SKM-1 (cell line): ENCODE measurements around the gene CARD9.
A peak's percentile ranks its signal among the peaks of the same experiment; 100 is the strongest.
"Not testable (repeated sequence)": the region's sequence is repeated elsewhere in the genome, so short reads cannot be mapped to it uniquely, and the experiment has no call there.

Experiments used
- DNase-seq: peaks from one replicate; lab custom pipeline; 2025; ENCODE audit not compliant: unreplicated experiment; lab: John Stamatoyannopoulos, UW

CARD9 gene

GRCh38 chr9:136364942-136365774 is 8.3 kb downstream of the CARD9 start:
- no peak for DNase-seq

- no peak for DNase-seq
Measured at GRCh38 chr9:136363949-136364748, 9.3 kb downstream of the CARD9 start.

DNA sequence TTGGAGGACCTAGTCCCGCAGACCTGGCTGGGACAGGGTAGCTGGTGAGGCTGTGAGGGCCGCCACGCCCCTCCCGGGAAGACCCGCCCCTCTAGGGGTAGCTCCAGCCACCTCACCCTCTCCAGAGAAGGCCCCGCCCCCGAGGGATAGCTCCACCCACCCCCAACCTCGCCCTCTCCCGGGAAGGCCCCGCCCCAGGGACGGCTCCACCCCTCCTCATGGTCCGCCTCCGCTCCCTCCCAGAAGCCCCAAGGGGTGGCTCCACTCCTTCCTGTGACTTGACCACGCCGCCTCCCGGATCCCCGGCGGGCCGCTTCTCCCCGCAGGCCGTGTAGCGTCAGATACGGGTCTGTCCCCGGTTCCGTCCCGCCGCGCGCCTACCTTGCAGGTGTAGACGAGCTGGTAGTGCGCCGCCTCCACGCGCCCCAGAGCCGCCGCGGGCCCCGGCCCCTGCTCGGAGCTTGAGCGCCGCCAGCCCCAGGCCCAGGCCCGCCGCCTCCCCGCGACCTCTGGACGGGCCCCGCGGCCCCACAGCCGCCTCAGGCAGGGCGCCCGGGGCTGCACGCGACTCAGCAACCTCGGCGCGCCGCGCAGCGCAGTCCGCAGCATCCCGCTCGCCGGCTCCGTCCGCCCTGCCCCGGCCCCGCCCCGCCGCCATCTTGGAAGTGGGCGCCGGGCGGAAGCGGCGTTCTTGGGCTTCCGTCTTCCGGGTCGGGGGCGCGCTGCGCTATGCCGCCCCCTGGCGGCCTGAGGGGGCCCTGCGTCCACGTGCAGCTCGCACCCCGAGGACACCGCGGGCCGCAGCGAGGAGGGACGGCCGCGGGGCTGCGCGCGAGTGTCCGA is 10.1 kb downstream of the CARD9 start, which contains the start of gene DNLZ:
DNLZ (minus strand) TSS at position 639 of the 843 bp plus-strand sequence; CDS start at position 609, 30 bp downstream.
- DNase-seq = peak; percentile 91

GRCh38 chr9:136362450-136362784 is 11.1 kb downstream of the CARD9 start:
- DNase-seq = no peak

GRCh38 chr9:136361754-136362449 is 11.6 kb downstream of the CARD9 start:
- DNase-seq = no peak

DNA sequence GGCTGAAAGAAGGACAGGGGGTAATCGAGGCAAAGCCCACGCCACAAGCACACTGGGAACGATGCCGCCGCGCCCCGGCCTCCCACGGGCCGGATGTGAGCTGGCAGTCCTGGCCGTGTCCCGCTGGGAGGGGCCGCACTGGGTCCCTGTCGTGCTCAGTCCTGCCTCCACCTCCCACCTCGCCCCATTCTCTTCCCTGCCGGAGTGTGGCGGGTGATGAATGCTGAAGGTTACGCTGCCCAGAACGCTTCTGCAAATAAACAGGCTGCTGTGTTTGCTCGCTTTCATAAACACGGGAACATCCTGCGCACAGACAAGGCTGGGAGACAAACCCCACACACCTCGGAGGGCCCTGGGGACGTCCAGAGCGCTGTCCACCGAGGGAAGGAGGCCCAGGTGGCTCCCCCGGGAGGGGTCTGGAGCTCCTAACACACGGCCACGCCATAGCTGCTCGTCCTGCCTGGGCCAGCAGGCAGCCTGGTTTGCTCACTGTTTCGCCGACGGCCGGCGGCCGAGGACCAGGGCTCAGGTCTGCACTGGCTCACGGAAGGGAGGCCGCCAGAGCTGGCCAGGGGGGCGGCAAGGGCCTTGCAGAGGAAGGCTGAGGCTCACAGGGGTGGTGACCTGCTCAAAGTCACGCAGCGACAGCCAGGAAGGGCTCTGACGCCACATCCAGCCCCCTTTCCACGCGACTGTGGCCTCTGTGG is 12.3 kb downstream of the CARD9 start:
- no peak for DNase-seq

DNA sequence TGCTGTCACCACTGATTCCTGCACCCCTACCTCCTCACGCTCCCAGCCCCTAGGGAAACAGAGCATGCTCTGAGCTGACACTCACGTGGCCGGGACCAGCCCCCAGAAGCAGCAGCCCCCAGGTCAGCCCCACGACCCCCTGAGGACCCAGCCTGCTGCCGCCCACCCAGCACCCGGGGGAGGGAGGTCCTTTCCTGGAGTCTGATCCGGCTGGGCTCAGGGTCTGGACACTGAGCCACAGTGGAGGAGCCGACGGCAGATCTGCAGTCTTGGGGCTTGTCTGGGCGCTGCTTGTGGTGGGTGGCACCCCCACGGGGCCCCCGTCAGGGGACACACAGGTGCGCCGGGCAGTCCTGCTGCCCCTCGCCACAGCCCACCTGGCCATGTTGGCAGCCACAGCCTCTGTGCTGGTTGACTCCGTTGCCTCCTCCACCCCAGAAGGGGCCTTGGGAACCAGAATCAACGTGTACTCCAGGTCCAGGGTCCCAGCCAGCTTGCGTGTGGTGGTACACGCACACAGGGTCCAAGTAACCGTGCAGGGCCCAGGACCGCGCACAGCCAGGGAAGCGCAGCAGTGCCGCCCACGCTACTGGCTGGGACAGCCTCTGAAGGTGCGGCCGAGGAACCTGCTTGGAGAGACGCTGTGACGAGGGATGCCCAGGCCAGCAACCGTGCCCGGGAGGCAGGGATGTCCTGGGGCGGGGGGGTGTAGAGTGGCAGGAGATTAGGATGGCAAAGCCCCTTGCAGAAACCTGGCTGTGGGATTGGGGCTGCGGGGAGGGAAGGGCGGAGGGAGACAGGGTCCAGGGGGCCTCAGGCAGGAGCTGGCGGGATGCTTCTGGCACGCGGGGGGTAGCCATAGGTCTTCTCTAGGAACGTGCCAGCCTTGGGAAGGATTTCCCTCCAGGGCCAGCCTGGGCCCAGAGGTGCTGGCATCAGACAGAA is 13.4 kb downstream of the CARD9 start:
- DNase-seq = no peak

DNA sequence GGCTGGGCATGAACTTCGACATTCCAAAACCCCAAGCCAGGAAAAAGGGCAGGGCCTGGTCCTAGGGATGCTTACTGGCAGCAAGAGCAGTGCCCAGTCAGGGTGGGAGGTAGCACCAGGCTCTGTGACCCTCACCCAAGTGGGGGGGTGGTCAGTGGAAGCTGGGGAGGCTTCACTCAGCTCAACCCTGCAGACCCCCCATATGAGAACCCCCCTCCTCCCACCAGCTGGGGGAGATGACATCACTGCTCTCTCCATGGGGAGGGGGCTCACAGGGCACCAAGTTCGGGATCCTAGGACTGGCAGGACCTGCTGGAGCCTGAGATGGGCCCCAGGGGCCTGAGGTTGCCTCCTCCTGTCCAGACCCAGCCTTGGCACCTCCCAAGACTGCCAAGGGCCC is 14.6 kb downstream of the CARD9 start:
- DNase-seq = no peak

DNA sequence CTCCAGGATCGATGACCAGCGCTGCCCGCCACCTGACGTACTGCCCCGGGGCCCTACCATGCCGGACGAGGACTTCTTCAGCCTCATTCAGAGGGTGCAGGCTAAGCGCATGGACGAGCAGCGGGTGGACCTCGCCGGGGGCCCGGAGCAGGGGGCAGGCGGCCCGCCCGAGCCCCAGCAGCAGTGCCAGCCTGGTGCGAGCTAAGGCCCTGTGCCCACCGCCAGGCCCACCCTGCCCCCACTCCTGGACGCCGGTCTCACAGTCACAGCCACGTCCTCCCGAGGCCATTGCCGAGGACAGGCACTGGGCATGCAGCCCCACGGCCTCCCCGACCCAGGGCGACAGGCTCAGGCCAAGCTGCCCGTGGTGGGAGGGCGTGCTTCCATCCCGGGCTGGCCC is 15.5 kb downstream of the CARD9 start:
- no peak for DNase-seq

- no peak for DNase-seq
Measured at GRCh38 chr9:136357202-136357725, 16.2 kb downstream of the CARD9 start.

GRCh38 chr9:136355616-136356557 is 17.6 kb downstream of the CARD9 start:
- DNase-seq = no peak

DNA sequence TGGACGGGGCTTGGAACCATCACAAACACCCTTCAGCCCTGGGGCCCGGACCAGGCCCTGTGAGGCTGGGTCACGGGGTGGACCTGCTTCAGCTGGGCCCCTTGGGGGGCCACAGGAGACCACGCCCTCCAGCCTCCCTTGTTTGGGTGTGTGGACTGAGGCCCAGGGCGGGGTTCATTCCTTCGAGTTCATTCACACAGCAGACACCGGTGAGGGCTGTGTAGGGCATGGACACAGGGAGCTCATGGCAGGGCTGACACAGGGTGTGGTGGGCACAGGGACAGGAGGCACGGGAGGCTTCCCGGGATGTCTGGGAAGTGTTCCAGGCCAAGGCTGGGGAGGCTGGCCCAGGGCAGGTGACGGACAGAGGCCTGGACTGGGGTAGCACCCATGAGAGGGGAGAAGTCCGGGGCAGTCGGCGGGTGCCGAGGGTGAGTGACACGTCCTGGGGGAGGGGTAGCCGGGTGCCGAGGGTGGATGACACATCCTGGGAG is 18.8 kb downstream of the CARD9 start:
- no peak for DNase-seq

GRCh38 chr9:136353757-136354488 is 19.5 kb downstream of the CARD9 start:
- no peak for DNase-seq

GRCh38 chr9:136353088-136353487 is 20.4 kb downstream of the CARD9 start:
- no peak for DNase-seq

GRCh38 chr9:136352682-136353081 is 20.8 kb downstream of the CARD9 start:
- no peak for DNase-seq

DNA sequence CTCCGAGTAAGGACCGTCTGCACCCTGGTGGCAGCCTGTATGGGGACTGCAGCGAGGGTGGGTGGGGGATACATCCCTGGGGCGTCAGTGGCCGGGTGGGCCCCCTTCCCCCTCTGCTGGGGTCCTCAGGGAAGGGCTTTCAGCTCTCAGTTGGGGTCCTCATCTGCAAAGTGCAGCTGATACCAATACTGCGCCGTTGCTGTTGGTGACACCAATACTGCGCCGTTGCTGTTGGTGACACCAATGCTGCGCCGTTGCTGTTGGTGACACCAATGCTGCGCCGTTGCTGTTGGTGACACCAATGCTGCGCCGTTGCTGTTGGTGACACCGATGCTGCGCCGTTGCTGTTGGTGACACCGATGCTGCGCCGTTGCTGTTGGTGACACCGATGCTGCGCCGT is 21.6 kb downstream of the CARD9 start:
- DNase-seq = not testable (repeated sequence)
